GM18907 (cell line): Measurements from ENCODE around the gene TUBB3.
"Not testable (repeated sequence)": the region's sequence is repeated elsewhere in the genome, so short reads cannot be mapped to it uniquely, and the experiment has no call there.

Experiments
- ATAC-seq: cut with Tn5 transposase; IDR thresholded peaks from one replicate; pipeline ENCODE4 v1.9.1; 2021; ENCODE audit warnings: mild to moderate bottlenecking, moderate library complexity; ENCODE audit not compliant: unreplicated experiment

The TUBB3 gene

GRCh38 chr16:89922884-89923639 lies at the start of gene TUBB3:
TUBB3 (plus strand) TSS chr16:89923342; CDS start chr16:89923402, 60 bp downstream.
- peak; percentile 34 for ATAC-seq

DNA sequence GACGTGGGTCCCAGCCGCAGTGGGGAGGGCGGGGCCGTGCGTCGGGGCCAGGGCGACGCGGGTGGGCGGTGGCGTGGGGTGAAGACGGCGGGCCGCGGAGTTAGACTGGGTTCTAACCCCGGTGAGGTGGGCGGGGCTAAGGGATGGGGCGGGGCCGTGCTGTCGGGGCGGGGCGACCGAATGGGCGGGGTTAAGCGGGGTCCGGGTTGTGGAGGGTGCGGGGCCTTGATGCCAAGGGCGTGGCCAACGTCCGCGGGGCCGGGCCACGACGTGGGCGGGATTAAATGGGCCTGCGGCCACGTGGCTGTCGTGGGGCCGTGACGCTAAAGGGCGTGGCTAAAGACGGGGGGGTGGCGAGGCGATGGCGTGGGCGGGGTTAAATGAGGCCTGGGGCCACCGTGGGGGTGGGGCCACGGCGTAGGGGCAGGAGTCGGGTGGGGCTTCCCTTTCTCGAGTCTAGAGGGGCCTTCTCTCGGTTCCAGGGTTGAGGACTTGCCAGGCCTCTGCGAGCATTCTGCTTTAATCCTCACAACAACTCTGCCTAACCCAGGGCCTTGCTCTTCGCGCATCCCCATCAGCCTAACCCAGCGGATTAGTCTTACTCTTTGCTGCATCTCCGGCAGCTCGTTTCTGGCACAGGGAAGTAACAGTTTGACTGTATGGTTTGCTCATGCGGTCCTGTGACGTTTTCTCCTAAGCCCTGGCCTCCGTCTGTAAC lies 49.0 kb upstream of the TUBB3 start:
- ATAC-seq = peak; percentile 53

- not testable (repeated sequence) for ATAC-seq
Observed at GRCh38 chr16:89879123-89879522, 44.0 kb upstream of the TUBB3 start.

GRCh38 chr16:89880477-89881367 lies 42.4 kb upstream of the TUBB3 start:
- ATAC-seq = no peak

- no peak for ATAC-seq
Observed at GRCh38 chr16:89881368-89881730, 41.8 kb upstream of the TUBB3 start.

DNA sequence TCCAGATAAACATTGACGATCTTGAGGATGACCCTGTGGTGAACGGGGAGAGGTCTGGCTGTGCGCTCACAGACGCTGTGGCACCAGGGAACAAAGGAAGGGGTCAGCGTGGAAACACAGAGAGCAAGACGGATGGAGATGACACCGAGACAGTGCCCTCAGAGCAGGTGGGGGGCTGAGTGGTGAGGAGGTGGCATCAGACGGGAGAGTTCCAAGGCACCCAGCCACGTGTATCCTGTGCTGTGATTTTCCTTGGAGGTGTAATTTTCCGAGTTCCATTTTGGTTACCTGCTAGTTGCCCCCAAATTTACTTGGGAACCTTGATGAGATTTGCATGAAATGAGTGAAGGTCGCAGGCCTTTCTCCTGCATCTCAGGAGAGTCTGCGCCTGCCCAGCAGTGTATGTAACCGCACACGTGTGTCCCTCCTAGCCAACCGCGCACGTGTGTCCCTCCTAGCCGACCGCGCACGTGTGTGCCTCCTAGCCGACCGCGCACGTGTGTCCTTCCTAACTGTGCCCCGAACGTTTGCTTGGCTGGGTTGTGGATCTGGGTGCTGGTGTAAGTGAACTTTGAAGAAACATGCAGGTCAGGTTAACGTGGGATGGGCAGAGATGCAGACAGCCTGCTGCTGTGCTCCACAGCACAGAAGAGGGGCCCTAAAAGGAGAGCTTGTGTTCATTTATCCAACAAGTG lies 39.6 kb upstream of the TUBB3 start:
- no peak for ATAC-seq

GRCh38 chr16:89884041-89884421 lies 39.1 kb upstream of the TUBB3 start:
- ATAC-seq = no peak

- ATAC-seq = no peak
Observed at GRCh38 chr16:89887243-89887642, 35.9 kb upstream of the TUBB3 start.

DNA sequence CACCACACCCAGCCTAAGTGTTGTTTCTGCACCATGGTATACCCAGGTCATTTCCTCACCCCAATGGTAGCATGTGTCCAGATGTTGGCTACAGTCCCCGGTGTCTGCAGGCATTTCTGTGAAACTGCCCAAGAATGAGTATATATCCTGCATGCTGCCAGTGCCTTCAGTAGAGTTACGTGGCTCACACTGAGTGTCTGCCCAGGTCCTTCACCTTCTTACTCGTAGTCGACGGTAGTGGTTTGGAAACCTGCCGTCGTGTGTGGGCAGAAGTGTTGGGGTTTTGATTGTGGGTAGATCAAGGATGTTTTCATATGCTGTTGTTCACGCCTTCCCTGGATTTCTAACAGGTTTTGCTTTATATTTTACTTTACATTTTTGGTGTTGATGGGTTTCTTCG lies 32.9 kb upstream of the TUBB3 start:
- no peak for ATAC-seq

GRCh38 chr16:89890886-89891657 lies 32.1 kb upstream of the TUBB3 start:
- no peak for ATAC-seq

DNA sequence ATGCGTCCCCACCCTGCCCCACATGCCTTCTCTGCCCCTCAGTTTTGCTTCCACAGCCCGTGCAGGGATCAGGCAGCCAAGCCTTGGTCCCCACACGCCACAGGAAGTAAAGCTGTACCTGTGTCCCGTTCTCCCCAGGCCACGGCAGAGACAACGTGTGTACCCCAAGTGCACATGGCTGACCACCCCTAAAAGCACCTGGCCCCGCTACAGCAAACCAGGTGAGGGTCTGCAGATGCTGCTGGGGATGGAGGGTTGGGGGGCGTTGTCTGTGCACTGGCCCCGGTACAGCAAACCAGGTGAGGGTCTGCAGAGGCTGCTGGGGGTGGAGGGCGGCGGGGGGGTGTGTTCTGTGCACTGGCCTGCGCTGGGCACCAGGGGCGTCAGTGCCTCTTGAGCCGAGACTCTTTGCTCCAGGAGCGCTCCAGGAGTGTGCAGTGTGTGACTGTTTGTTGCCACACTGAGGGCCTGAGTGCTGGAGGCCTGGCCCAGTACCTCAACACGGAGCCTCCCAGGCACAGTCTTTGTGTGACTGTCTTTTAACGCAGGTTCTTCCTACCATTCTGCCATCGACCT lies 31.0 kb upstream of the TUBB3 start:
- ATAC-seq = no peak

DNA sequence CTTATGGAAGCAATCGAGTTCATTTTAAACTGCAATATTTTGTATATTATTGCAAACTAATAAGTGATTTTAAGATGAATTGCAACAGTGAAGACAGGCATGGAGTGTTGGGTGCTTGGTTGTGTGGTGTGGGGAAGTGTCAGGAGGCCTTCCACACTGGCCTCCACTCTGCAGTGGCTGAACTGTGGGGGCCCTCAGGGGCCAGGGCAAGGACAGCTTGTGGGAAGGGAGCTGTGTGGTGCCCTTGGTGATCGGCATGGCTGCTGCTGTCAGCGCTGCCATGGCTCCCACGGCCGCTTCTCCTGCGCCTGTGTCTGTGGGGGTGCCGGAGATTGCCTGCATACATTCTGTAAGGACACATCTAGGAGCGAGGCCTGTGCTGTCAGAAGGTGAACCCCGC lies 30.5 kb upstream of the TUBB3 start:
- ATAC-seq = no peak

DNA sequence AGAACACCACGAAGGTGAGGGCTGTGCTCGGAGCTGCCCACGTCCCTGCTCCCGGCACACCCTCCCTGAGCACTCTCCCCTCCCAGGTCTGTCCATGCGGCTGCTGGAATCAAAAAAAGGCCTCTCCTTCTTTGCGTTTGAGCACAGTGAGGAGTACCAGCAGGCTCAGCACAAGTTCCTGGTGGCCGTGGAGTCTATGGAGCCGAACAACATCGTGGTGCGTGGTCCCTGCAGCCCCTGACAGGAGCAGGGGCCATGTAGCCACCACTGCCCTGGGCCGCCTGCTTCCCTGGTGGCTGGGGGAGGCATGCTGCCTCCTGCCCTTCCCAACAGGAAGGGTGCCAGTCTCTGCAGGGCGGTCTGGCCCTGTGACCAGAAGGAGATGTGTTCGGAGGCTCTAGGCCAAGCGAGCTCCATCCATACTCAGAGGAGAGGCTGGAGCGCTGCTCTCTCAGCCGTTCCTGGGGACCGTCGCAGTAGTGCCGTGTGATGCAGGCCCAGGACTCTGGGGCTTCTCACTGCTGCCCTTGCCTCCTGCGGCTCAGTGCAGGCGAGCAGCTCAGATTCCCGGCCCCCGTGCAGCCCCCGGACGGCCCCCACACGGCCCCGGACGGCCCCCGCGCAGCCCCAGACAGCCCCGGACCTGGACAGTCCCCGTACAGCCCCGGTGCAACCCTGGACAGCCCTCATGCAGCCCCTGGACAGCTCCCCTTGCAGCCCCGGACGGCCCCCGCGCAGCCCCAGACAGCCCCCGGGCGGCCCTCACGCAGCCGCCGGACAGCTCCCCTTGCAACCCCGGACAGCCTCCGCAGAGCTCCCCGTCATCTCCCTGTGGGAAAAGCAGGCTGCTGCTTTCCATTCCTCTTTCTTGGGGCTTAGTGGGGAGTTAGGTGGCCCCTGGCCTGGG lies 29.2 kb upstream of the TUBB3 start:
- no peak for ATAC-seq

DNA sequence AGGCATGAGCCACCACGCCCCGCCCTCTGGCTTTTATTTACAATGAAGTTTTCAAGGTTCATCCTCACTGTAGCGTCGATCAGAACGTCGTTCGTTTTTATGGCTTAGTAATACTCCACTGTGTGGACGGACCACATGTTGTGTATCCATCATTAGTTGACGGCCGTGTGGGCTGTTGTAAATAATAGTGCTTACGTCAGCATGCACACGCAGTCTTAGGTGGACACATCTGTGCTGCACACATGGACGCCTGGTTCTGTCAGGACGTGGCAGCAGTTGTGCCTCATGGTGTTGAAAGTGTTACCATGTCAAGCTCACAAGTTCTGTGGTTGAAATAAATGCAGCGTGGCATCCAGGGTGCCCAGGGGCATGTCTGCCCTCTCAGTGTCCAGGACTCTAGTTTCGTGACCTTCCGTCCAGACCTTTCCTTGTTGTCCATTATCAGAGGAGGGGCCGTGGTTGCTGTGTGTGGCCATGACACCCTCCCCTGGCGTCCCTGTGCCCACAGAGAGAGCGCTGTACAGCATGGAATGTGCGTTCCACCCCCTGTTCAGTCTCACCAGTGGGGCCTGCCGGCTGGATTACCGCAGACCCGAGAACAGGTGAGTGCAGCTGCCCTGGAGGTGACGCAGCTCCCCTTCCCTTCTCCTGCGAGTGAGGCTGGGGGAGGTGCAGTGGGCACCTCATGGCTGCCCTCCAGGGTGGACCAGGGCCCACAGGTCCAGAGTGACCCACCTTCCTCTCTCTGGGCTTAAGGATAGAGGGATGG lies 27.5 kb upstream of the TUBB3 start:
- ATAC-seq = no peak

DNA sequence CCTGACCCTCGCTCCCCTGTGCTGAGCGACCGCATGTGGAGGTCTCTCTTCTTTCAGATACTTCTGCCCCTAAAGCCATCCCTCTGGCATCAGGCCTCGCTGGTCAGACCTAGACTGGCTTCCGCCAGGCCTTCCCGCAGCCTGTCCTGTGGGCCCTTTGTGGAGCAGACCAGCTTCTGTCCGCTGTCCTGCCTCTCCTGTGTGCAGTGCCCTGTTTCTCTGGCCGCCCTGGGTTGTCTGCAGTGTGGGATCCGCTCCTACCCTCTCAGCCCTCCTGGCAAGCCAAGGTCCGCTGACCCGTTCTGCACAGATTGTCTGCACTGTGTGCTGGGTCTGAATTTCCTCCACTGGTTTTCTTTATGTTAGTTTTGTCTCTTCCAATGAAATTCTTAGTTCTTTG lies 25.9 kb upstream of the TUBB3 start:
- ATAC-seq = no peak

DNA sequence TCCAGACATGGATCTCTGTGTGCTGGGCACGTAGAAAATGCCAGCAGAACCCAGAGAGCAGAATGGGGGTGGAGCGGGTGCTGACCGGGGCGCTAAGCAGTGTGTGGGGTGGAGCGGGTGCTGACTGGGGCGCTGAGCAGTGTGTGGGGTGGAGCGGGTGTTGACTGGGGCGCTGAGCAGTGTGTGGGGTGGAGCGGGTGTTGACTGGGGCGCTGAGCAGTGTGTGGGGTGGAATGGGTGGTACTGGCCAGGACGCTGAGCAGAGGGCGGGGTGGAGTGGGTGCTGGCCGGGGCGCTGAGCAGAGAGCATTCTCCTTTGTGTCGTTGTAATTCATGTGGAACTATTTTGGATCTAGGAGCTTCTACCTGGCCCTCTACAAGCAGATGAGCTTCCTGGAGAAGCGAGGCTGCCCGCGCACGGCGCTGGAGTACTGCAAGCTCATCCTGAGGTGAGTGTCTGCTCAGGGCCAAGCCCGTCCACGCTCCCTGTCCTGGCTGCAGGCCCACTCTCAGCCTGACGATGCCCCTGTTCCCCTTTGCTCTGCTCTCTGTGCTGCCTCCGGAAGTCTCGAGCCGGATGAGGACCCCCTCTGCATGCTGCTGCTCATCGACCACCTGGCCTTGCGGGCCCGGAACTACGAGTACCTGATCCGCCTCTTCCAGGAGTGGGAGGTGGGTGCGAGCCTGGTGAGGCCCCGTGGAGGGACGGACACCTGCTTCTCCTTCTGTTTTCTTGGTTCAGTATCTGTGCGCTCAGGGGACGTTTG lies 24.8 kb upstream of the TUBB3 start:
- no peak for ATAC-seq

GRCh38 chr16:89899879-89900481 lies 23.2 kb upstream of the TUBB3 start:
- no peak for ATAC-seq
